Nephron progenitor cell (in vitro differentiated cells): ENCODE measurements around the gene PPP1R14B.
A peak's percentile ranks its signal among the peaks of the same experiment; 100 is the strongest.

ENCODE experiments used
- DNase-seq: peaks from one replicate; pipeline ENCODE4 v3.0.0; 2021
- H3K27ac Mint-ChIP-seq: 2 replicates; pipeline ENCODE4 v1.8.0; 2021; ENCODE audit warnings: mild to moderate bottlenecking, moderate library complexity, mixed read lengths
- H3K27me3 Mint-ChIP-seq: 2 replicates; pipeline ENCODE4 v1.8.0; 2021; ENCODE audit warnings: mild to moderate bottlenecking, low read depth, mixed read lengths; ENCODE audit not compliant: poor library complexity
- H3K36me3 Mint-ChIP-seq: 2 replicates; pipeline ENCODE4 v1.8.0; 2021; ENCODE audit warnings: low read depth, mixed read lengths
- H3K4me1 Mint-ChIP-seq: 2 replicates; pipeline ENCODE4 v1.8.0; 2021; ENCODE audit warnings: mixed read lengths
- H3K4me3 Mint-ChIP-seq: 2 replicates; pipeline ENCODE4 v1.8.0; 2021; ENCODE audit warnings: mild to moderate bottlenecking, moderate library complexity, mixed read lengths
- H3K9me3 Mint-ChIP-seq: 2 replicates; pipeline ENCODE4 v1.8.0; 2021; ENCODE audit warnings: mild to moderate bottlenecking, moderate library complexity, mixed read lengths
- TF ChIP-seq, protein P1 (sequence below): fragments of 200-600 bp; sonication (generic); IDR thresholded peaks from 2 replicates; pipeline ENCODE4 v1.5.0; 2021; ENCODE audit warnings: antibody characterized with exemption

The PPP1R14B gene, protein sequence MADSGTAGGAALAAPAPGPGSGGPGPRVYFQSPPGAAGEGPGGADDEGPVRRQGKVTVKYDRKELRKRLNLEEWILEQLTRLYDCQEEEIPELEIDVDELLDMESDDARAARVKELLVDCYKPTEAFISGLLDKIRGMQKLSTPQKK

DNA sequence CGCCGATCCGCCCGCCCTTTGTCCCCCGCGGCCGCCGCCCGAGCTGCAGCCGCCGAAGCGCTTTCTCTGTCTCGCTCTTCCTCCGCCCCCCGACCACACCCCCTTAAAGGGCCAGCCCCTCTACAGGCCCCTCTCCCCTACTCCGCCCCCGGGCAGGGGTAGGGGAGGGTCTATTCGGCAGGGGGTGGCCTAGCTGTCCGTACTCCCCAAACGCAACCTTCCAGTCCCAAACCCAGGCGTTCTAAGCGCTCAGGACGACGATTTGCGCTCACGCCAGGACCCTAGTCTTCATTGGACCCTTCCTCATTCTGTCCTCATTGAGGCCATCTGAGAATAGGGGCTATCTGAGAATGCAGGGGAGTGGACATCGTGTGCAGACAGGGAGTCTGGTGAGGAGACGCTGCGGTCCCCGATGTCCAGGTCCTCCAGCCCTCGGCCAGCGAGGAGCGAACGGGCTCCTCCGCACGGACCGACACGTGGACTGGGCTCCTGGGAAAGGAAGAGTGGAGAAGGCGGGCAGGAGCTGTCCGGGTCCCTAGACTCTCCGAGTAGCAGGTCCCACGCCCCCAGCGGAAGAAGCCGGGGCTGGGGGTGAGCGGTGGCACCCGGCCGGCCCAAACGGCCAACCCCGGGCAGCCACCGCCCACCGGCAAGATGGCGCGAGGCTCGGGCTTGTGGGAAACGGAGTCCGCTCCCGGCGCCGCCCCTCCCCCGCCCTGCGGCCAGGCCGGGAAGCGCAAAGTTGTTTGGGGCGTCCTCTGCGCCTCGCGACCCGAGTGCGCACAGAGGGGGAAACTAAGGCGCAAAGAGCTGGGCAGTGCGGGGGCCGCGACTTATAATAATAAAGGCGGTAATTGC lies at the start of gene PPP1R14B:
Gene PPP1R14B (minus strand): TSS at position 73 of the 858 bp plus-strand sequence. CDS start 270 bp downstream, outside the sequence.
- Mint-ChIP-seq H3K27me3 (peaks cover 3% of the 10 kb centered on the region), H3K4me3 (peak within 1 kb of the TSS; percentile 87), H3K27ac (peak within 1 kb of the TSS; percentile 98), H3K36me3 (no peaks in the 10 kb centered on the region), H3K9me3 (no peaks in the 10 kb centered on the region), H3K4me1 (peaks cover 50% of the 10 kb centered on the region)
- TF ChIP-seq, protein P1, sequence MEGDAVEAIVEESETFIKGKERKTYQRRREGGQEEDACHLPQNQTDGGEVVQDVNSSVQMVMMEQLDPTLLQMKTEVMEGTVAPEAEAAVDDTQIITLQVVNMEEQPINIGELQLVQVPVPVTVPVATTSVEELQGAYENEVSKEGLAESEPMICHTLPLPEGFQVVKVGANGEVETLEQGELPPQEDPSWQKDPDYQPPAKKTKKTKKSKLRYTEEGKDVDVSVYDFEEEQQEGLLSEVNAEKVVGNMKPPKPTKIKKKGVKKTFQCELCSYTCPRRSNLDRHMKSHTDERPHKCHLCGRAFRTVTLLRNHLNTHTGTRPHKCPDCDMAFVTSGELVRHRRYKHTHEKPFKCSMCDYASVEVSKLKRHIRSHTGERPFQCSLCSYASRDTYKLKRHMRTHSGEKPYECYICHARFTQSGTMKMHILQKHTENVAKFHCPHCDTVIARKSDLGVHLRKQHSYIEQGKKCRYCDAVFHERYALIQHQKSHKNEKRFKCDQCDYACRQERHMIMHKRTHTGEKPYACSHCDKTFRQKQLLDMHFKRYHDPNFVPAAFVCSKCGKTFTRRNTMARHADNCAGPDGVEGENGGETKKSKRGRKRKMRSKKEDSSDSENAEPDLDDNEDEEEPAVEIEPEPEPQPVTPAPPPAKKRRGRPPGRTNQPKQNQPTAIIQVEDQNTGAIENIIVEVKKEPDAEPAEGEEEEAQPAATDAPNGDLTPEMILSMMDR: no peak
- DNase-seq: peak; percentile 91

DNA sequence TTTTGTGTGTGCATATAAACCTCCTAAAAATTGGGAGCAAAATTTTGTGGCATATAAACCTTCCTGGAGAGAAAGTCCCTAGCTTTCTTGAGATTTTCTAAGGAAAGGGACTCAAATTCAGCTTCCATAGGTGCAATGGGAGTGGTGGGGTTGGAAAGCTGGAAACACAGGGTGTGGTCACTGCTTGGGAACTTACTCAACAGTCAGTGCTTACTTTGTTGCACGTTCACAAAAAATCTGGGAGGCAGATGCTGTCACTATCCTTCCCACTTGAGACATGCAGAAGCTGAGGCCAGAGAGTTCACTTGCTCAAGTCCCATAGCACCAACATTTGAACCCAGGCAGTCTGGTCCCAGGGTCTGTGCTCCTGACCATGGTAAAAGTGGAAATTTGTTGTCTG lies 49.5 kb upstream of the PPP1R14B start:
- TF ChIP-seq, protein P1: no peak
- Mint-ChIP-seq H3K4me3 (no peak overlapping the region), H3K4me1 (peaks cover 11% of the 10 kb centered on the region), H3K36me3 (no peaks in the 10 kb centered on the region), H3K27me3 (peaks cover 93% of the 10 kb centered on the region), H3K27ac (no peak overlapping the region), H3K9me3 (no peaks in the 10 kb centered on the region)
- DNase-seq: no peak

DNA sequence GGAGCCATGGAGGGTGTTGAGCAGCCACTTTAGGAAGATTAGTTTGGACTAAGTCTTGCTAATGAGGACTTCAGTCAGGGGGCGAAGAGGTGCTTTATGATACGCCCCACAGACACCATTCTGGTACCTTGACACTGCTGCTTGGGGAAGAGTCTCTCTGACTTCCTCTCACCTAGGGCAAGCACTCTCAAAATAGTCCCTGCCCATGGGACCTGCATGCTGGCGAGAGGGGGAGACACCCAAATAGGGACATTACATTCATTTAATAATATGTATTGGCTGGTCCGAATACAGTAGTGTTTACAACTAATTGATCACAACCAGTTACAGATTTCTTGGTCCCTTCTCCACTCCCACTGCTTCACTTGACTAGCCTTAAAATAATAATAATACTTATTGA lies 49.0 kb upstream of the PPP1R14B start:
- no peak for DNase-seq
- Mint-ChIP-seq H3K4me3 (no peak overlapping the region), H3K27ac (no peak overlapping the region), H3K27me3 (peaks cover 93% of the 10 kb centered on the region), H3K9me3 (no peaks in the 10 kb centered on the region), H3K4me1 (peaks cover 12% of the 10 kb centered on the region), H3K36me3 (no peaks in the 10 kb centered on the region)
- TF ChIP-seq, protein P1: no peak

DNA sequence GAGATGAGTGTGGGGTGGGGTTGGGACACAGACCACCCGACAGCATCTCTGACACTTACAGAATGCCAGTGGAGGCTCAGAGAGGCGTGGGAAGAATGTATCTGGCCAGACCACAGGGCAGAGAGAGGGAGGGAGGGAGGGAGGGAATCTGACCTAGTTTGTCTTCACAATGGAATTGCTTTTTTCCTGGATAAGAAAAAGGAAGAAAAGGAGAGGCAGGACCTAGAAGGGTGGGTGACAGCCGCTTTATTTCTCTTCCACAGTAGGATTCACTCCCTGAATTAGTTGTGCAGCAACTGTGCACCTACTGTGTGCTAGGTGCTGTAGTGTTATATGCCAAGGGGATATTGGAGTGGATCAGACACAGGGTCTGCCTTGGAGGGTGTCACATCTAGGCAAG lies 48.0 kb upstream of the PPP1R14B start:
- Mint-ChIP-seq H3K4me3 (no peak overlapping the region), H3K27me3 (peaks cover 93% of the 10 kb centered on the region), H3K27ac (no peak overlapping the region), H3K36me3 (no peaks in the 10 kb centered on the region), H3K9me3 (no peaks in the 10 kb centered on the region), H3K4me1 (peaks cover 10% of the 10 kb centered on the region)
- TF ChIP-seq, protein P1: no peak
- no peak for DNase-seq

DNA sequence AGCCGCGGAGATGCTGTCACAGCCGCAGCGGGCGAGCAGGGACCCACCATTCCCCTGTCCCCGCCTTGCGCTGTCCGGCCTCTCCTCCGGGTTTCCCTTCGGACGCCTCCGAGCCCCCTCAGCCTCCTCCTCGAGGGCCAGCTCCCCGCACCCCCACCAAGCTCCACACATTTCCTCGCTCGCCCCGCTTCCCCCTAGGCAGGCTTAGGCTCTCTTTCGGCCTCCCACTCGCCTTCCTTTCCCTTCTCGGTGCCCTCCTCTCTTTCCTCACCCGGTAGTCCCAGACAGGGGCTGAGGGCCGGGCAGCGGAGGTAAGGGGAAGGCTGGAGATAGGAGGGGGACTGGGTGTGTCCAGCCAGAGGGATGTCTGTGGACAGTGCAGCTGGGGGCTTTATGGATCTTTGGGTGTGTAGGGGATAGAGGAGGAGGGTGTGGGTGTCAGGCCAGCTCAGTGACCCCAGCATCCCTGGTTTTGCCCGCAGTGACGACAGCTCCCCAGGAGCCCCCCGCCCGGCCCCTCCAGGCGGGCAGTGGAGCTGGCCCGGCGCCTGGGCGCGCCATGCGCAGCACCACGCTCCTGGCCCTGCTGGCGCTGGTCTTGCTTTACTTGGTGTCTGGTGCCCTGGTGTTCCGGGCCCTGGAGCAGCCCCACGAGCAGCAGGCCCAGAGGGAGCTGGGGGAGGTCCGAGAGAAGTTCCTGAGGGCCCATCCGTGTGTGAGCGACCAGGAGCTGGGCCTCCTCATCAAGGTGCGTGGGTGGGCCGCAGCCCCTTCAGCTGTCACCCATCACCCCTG lies 45.9 kb upstream of the PPP1R14B start:
- Mint-ChIP-seq H3K4me3 (peak overlapping the region; percentile 66), H3K27me3 (peaks cover 83% of the 10 kb centered on the region), H3K36me3 (no peaks in the 10 kb centered on the region)

More for the DNA sequence above, 45.9 kb upstream of the PPP1R14B start:
- Mint-ChIP-seq H3K27ac (no peak overlapping the region), H3K4me1 (peaks cover 9% of the 10 kb centered on the region), H3K9me3 (no peaks in the 10 kb centered on the region)
- DNase-seq: peak; percentile 42
- TF ChIP-seq, protein P1: no peak
